HFF-Myc (cell line): ENCODE measurements around the gene CEP78.

Source experiments
- DNase-seq: peaks from one replicate; pipeline ENCODE4 v3.0.0-alpha.2; 2011; ENCODE audit warnings: low read depth; ENCODE audit errors: extremely low read depth
- H3K4me3 ChIP-seq: replicated peaks from 2 replicates; pipeline ENCODE4 v1.5.1; 2011; ENCODE audit warnings: low read depth, mild to moderate bottlenecking, control low read depth, low read length
- TF ChIP-seq, protein P1 (sequence below): IDR thresholded peaks from 2 replicates; pipeline ENCODE4 v1.5.1; 2012; ENCODE audit warnings: mild to moderate bottlenecking, low read depth, low read length, control low read depth; ENCODE audit errors: missing control alignments

CEP78 gene, protein sequence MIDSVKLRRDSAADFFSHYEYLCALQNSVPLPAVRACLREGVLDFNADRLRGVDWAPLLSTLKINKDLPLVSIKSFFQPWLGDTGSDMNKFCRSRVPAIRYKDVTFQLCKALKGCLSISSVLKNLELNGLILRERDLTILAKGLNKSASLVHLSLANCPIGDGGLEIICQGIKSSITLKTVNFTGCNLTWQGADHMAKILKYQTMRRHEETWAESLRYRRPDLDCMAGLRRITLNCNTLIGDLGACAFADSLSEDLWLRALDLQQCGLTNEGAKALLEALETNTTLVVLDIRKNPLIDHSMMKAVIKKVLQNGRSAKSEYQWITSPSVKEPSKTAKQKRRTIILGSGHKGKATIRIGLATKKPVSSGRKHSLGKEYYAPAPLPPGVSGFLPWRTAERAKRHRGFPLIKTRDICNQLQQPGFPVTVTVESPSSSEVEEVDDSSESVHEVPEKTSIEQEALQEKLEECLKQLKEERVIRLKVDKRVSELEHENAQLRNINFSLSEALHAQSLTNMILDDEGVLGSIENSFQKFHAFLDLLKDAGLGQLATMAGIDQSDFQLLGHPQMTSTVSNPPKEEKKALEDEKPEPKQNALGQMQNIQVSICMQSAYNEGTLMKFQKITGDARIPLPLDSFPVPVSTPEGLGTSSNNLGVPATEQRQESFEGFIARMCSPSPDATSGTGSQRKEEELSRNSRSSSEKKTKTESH

DNA sequence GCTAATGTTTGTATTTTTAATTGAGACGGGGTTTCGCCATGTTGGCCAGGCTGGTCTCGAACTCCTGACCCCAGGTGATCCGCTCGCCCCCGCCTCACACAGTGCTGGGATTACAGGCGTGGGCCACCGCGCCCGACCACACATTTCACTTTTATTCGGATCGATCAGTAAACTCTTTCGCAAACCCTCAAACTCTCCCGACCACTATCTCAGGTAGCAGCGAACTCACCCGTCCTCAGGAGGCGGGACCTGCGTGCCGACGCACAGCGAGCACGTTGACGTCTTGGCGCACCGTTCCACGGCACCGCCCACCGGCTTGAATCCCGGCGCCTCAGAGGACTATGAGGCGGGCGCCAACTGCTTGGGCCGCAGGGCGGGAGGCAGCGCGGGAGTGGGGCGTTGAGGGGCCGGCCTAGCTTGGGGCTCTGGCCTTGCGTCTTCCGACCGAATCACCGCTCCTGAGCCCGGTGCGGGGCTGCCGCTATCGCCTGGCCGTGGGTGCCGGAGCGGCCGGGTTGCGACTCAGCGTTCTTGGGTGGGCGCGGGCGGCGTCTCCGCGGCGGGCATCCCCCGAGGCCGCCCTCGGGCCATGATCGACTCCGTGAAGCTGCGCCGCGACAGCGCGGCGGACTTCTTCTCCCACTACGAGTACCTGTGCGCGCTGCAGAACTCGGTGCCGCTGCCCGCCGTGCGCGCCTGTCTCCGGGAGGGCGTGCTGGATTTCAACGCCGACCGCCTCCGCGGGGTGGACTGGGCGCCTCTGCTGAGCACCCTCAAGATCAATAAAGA, at the start of gene CEP78:
Gene CEP78, plus strand, starts transcription at position 314 of the 789 bp plus-strand sequence. Its CDS starts 276 bp downstream, at position 590.
- DNase-seq, result peak; percentile 64
- TF ChIP-seq, protein P1, sequence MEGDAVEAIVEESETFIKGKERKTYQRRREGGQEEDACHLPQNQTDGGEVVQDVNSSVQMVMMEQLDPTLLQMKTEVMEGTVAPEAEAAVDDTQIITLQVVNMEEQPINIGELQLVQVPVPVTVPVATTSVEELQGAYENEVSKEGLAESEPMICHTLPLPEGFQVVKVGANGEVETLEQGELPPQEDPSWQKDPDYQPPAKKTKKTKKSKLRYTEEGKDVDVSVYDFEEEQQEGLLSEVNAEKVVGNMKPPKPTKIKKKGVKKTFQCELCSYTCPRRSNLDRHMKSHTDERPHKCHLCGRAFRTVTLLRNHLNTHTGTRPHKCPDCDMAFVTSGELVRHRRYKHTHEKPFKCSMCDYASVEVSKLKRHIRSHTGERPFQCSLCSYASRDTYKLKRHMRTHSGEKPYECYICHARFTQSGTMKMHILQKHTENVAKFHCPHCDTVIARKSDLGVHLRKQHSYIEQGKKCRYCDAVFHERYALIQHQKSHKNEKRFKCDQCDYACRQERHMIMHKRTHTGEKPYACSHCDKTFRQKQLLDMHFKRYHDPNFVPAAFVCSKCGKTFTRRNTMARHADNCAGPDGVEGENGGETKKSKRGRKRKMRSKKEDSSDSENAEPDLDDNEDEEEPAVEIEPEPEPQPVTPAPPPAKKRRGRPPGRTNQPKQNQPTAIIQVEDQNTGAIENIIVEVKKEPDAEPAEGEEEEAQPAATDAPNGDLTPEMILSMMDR, result no peak
- peak within 1 kb of the TSS; percentile 83 for H3K4me3 ChIP-seq

- TF ChIP-seq, protein P1, result no peak
- no peak overlapping the region for H3K4me3 ChIP-seq
These were observed 48.0 kb upstream of the CEP78 start for GRCh38 chr9:78187763-78188484.

GRCh38 chr9:78188594-78188993, 47.3 kb upstream of the CEP78 start:
- no peak overlapping the region for H3K4me3 ChIP-seq
- no peak for DNase-seq
- TF ChIP-seq, protein P1, result no peak

More at GRCh38 chr9:78187763-78188484, 48.0 kb upstream of the CEP78 start:
- DNase-seq, result no peak

- H3K4me3 ChIP-seq, result no peak overlapping the region
- TF ChIP-seq, protein P1, result no peak
- no peak for DNase-seq
These were observed 46.9 kb upstream of the CEP78 start for GRCh38 chr9:78189001-78189400.

- no peak for DNase-seq
- no peak overlapping the region for H3K4me3 ChIP-seq
- TF ChIP-seq, protein P1, result no peak
These were observed 46.4 kb upstream of the CEP78 start for GRCh38 chr9:78189461-78189860.

GRCh38 chr9:78191931-78192330, 43.9 kb upstream of the CEP78 start:
- TF ChIP-seq, protein P1, result no peak
- no peak for DNase-seq
- H3K4me3 ChIP-seq, result no peak overlapping the region
